H1 (cell line): ENCODE measurements around the gene TPM2. TPM values are rescaled to one million over a fixed set of nuclear protein-coding genes. Genes with fewer than 3 reads are reported as not detected.

ENCODE experiments used
- CTCF ChIA-PET: fragments of 300-600 bp; sonication (Branson Sonifier 250); formaldehyde crosslinking; loops from one replicate; lab custom pipeline; 2021; ENCODE audit not compliant: partially characterized antibody; lab: Charles Lee
- POLR2A ChIA-PET: fragments of 300-600 bp; sonication (Branson Sonifier 250); formaldehyde crosslinking; loops from one replicate; lab custom pipeline; 2021; ENCODE audit warnings: inconsistent platforms; ENCODE audit not compliant: partially characterized antibody; lab: Charles Lee
- DNase-seq, 2 experiments: peaks; one replicate each; pipeline versions ENCODE4 v3.0.0 to v3.0.0-alpha.2; 2010 to 2022; ENCODE audit warnings: low spot score in 2 of 2, low read depth in 1 of 2, mixed read lengths in 1 of 2
- FAIRE-seq: peaks from 2 replicates; lab custom pipeline; 2011; peaks lifted over from hg19 to GRCh38; lab: Jason Lieb, UNC
- H2AFZ ChIP-seq: 2 replicates; pipeline ENCODE4 v1.8.1; 2012; ENCODE audit warnings: low read length, inconsistent platforms
- H2AK5ac ChIP-seq: 2 replicates; pipeline ENCODE4 v1.6.1; 2013; ENCODE audit warnings: low read depth, low read length
- H2BK120ac ChIP-seq: replicated peaks from 2 replicates; pipeline ENCODE3; 2013; ENCODE audit warnings: low read depth, low read length, inconsistent platforms
- H2BK12ac ChIP-seq: 2 replicates; pipeline ENCODE4 v1.6.1; 2013; ENCODE audit warnings: low read depth, low read length
- H2BK15ac ChIP-seq: 2 replicates; pipeline ENCODE4 v1.6.1; 2013; ENCODE audit warnings: low read length
- H2BK20ac ChIP-seq: 2 replicates; pipeline ENCODE4 v1.6.1; 2013; ENCODE audit warnings: low read length
- H2BK5ac ChIP-seq: 2 replicates; pipeline ENCODE4 v1.6.1; 2013; ENCODE audit warnings: low read depth, low read length
- H3K14ac ChIP-seq: 2 replicates; pipeline ENCODE4 v1.6.1; 2013; ENCODE audit warnings: inconsistent platforms; ENCODE audit not compliant: insufficient read length
- H3K18ac ChIP-seq: 2 replicates; pipeline ENCODE4 v1.6.1; 2013; ENCODE audit warnings: low read length; ENCODE audit errors: extremely low read depth
- H3K23ac ChIP-seq: 2 replicates; pipeline ENCODE4 v1.6.1; 2013; ENCODE audit warnings: inconsistent platforms; ENCODE audit not compliant: insufficient read length
- H3K23me2 ChIP-seq: 2 replicates; pipeline ENCODE4 v1.6.1; 2013; ENCODE audit warnings: low read depth, low read length
- H3K27ac ChIP-seq: 2 replicates; pipeline ENCODE4 v1.6.1; 2011; ENCODE audit warnings: low read depth, low read length, inconsistent platforms
- H3K27me3 ChIP-seq, 4 experiments: replicated peaks in 1 of 4; 1 replicate in 1 of 4; 2 replicates in 3 of 4; pipeline versions ENCODE4 v1.6.1 to v1.8.1; 2011 to 2013; ENCODE audit warnings: low read length in 3 of 4, mild to moderate bottlenecking in 3 of 4, inconsistent platforms in 2 of 4, mixed read lengths in 2 of 4, moderate library complexity in 1 of 4; ENCODE audit not compliant: control insufficient read depth in 3 of 4, insufficient read depth in 3 of 4; ENCODE audit errors: extremely low read depth in 1 of 4
- H3K36me3 ChIP-seq, 4 experiments: 2 replicates each; pipeline versions ENCODE4 v1.6.1 to v1.8.1; 2011 to 2013; ENCODE audit warnings: mild to moderate bottlenecking in 4 of 4, low read length in 3 of 4, moderate library complexity in 2 of 4, control low read depth in 1 of 4, inconsistent platforms in 1 of 4; ENCODE audit not compliant: insufficient read depth in 4 of 4, control insufficient read depth in 2 of 4
- H3K4ac ChIP-seq: replicated peaks from 2 replicates; pipeline ENCODE3; 2013; ENCODE audit warnings: low read length, low read depth, mixed read lengths, inconsistent platforms; ENCODE audit not compliant: insufficient read length
- H3K4me1 ChIP-seq, 4 experiments: replicated peaks in 1 of 4; 1 replicate in 1 of 4; 2 replicates in 3 of 4; pipeline versions ENCODE4 v1.6.1 to v1.8.1; 2011 to 2013; ENCODE audit warnings: low read length in 3 of 4, inconsistent platforms in 2 of 4, mixed read lengths in 1 of 4; ENCODE audit not compliant: insufficient read depth in 4 of 4, control insufficient read depth in 3 of 4
- H3K4me2 ChIP-seq, 2 experiments: 2 replicates each; pipeline versions ENCODE4 v1.6.1 to v1.8.1; 2011 to 2013; ENCODE audit warnings: low read depth in 2 of 2, low read length in 2 of 2, control low read depth in 1 of 2, inconsistent platforms in 1 of 2, mild to moderate bottlenecking in 1 of 2; ENCODE audit not compliant: insufficient read depth in 1 of 2
- H3K4me3 ChIP-seq, 4 experiments: fragments of 200-600, 300-600 bp in 1 of 4; sonication (generic), shearing (Covaris generic), sonication (Bioruptor Twin) in 1 of 4; 2 replicates each; pipeline versions ENCODE4 v1.5.1 to v1.8.1; 2011 to 2016; ENCODE audit warnings: low read length in 4 of 4, low read depth in 3 of 4, control low read depth in 2 of 4, inconsistent platforms in 2 of 4, mild to moderate bottlenecking in 2 of 4, mixed read lengths in 1 of 4, moderate library complexity in 1 of 4; ENCODE audit not compliant: insufficient read depth in 2 of 4; ENCODE audit errors: extremely low read depth in 1 of 4
- H3K56ac ChIP-seq: replicated peaks from 2 replicates; pipeline ENCODE3; 2013; ENCODE audit warnings: low read depth, mild to moderate bottlenecking, mixed read lengths, low read length, inconsistent platforms; ENCODE audit not compliant: insufficient read length
- H3K79me1 ChIP-seq: 2 replicates; pipeline ENCODE4 v1.6.1; 2013; ENCODE audit warnings: low read depth, low read length, control low read depth
- H3K79me2 ChIP-seq, 2 experiments: 2 replicates each; pipeline versions ENCODE4 v1.6.1 to v1.8.1; 2012 to 2013; ENCODE audit warnings: low read length in 2 of 2, mild to moderate bottlenecking in 2 of 2, inconsistent platforms in 1 of 2; ENCODE audit not compliant: insufficient read depth in 2 of 2, control insufficient read depth in 1 of 2
- H3K9ac ChIP-seq, 4 experiments: replicated peaks in 1 of 4; 1 replicate in 1 of 4; 2 replicates in 3 of 4; pipeline versions ENCODE4 v1.6.1 to v1.8.1; 2011 to 2013; ENCODE audit warnings: low read depth in 3 of 4, low read length in 3 of 4, control low read depth in 2 of 4, mild to moderate bottlenecking in 2 of 4, moderate library complexity in 2 of 4, inconsistent platforms in 1 of 4; ENCODE audit errors: extremely low read depth in 1 of 4
- H3K9me3 ChIP-seq, 2 experiments: 2 replicates each; pipeline versions ENCODE4 v1.6.1 to v1.8.1; 2012 to 2013; ENCODE audit warnings: mild to moderate bottlenecking in 2 of 2, moderate library complexity in 2 of 2, control low read depth in 1 of 2, inconsistent platforms in 1 of 2, low read depth in 1 of 2, low read length in 1 of 2, mixed read lengths in 1 of 2; ENCODE audit not compliant: insufficient read depth in 2 of 2
- H4K20me1 ChIP-seq, 2 experiments: replicated peaks in 1 of 2; 2 replicates each; pipeline versions ENCODE3 to v1.8.1; 2011 to 2013; ENCODE audit warnings: inconsistent platforms in 2 of 2, low read length in 2 of 2, mild to moderate bottlenecking in 1 of 2; ENCODE audit not compliant: insufficient read depth in 2 of 2, control insufficient read depth in 1 of 2
- H4K5ac ChIP-seq: 2 replicates; pipeline ENCODE4 v1.6.1; 2013; ENCODE audit warnings: low read length, low read depth, mixed read lengths, inconsistent platforms; ENCODE audit not compliant: insufficient read length
- H4K8ac ChIP-seq: 2 replicates; pipeline ENCODE4 v1.8.0; 2013; ENCODE audit warnings: mild to moderate bottlenecking, moderate library complexity, low read length, inconsistent platforms; ENCODE audit not compliant: insufficient read depth; ENCODE audit errors: extremely low read depth
- H4K91ac ChIP-seq: replicated peaks from 2 replicates; pipeline ENCODE3; 2013; ENCODE audit warnings: low read length, mixed read lengths, inconsistent platforms; ENCODE audit not compliant: insufficient read length
- ASH2L ChIP-seq: fragments of 200-600, 300-600 bp; sonication (generic); IDR thresholded peaks from one replicate; pipeline ENCODE4 v1.7.1; 2017; ENCODE audit warnings: low read length
- BACH1 ChIP-seq: IDR thresholded peaks from 2 replicates; pipeline ENCODE4 v1.6.1; 2012; ENCODE audit warnings: low read length, improper control_type of control experiment
- BCL11A ChIP-seq, 2 experiments: IDR thresholded peaks; one replicate each; pipeline ENCODE4 v1.6.1; 2011; ENCODE audit warnings: low read depth in 2 of 2, low read length in 2 of 2, mild to moderate bottlenecking in 2 of 2
- EGR1 ChIP-seq: IDR thresholded peaks from 2 replicates; pipeline ENCODE4 v1.6.1; 2011; ENCODE audit warnings: low read depth, low read length, borderline replicate concordance
- SP1 ChIP-seq: IDR thresholded peaks from 2 replicates; pipeline ENCODE4 v1.6.1; 2011; ENCODE audit warnings: low read depth, low read length
- SUZ12 ChIP-seq: fragments of 200-600 bp; sonication (generic); IDR thresholded peaks from 2 replicates; pipeline ENCODE4 v1.6.1; 2012; ENCODE audit warnings: mild to moderate bottlenecking, inconsistent platforms, low read length, moderate library complexity, mixed read lengths
- TBP ChIP-seq: IDR thresholded peaks from 2 replicates; pipeline ENCODE4 v1.6.1; 2011; ENCODE audit warnings: low read depth, low read length, improper control_type of control experiment
- WGBS, 2 experiments: shearing (Covaris generic) in 1 of 2; methylation state at CpG; one replicate each; pipeline versions ENCODE4 v1.1.6 to v1.1.7; 2013 to 2015; ENCODE audit warnings: low lambda C conversion rate in 2 of 2, mixed read lengths in 2 of 2, inconsistent platforms in 1 of 2, low coverage in 1 of 2, missing lambda C conversion rate in 1 of 2; ENCODE audit not compliant: insufficient replicate concordance in 2 of 2, insufficient coverage in 1 of 2, insufficient read length in 1 of 2; ENCODE audit errors: extremely low coverage in 1 of 2, missing lambda C conversion rate in 1 of 2; 5-methylcytosine and 5-hydroxymethylcytosine counted together
- polyA plus RNA-seq, 7 experiments: library from polyadenylated mRNA; depleted of rRNA in 3 of 7; stranded (reverse) in 5 of 7; unstranded in 2 of 7; fragments of >200 nt in 5 of 7; fragments of 200-250 nt in 2 of 7; gene quantifications; 1 replicate in 5 of 7; 2 replicates in 1 of 7; 4 replicates in 1 of 7; pipeline versions ENCODE4 v1.2.1 to v1.2.3, GENCODE V29; 2011 to 2013; ENCODE audit warnings: missing spikeins in 2 of 7, mixed read lengths in 2 of 7
- total RNA-seq: library from RNA; stranded (reverse); fragmentation: NEBNext Ultra II Directional; extraction: Animal tissue kit (Norgen Biotek cat#: 25700); gene quantifications from 2 replicates; pipeline ENCODE4 v1.2.1, GENCODE V29; 2021
- TF ChIP-seq, protein P1 (sequence below): IDR thresholded peaks from 2 replicates; pipeline ENCODE4 v1.6.1; 2012; ENCODE audit warnings: inconsistent platforms

Gene TPM2
- total and polyA plus RNA-seq, 2 of the 8 experiments (the other 6 are each of a cell fraction or from before 2014, with no cell fraction given): 62.5 to 181 TPM

GRCh38 chr9:35643046-35643445 is 46.7 kb downstream of the TPM2 start:
- H2BK12ac ChIP-seq: no peak overlapping the region
- H2BK120ac ChIP-seq: no peak overlapping the region
- H3K79me1 ChIP-seq: no peaks in the 10 kb centered on the region
- H2BK15ac ChIP-seq: no peak overlapping the region
- H3K9ac ChIP-seq: no peak overlapping the region
- peaks cover 0 to 2% of the 10 kb centered on the region in 2 experiments; a peak in 1 of 4 replicates for H3K9me3 ChIP-seq
- no peak overlapping the region for H3K23ac ChIP-seq
- no peak overlapping the region for H2AFZ ChIP-seq
- no peak overlapping the region for H3K56ac ChIP-seq
- H3K27ac ChIP-seq: no peak overlapping the region
- H4K91ac ChIP-seq: no peak overlapping the region
- no peak for FAIRE-seq
- H3K4me2 ChIP-seq: no peak overlapping the region
- H3K18ac ChIP-seq: no peak overlapping the region
- H3K36me3 ChIP-seq: no peaks in the 10 kb centered on the region; a peak in 2 of 8 replicates
- H2AK5ac ChIP-seq: no peak overlapping the region
- POLR2A ChIA-PET: interaction anchor here (1.7 kb wide), 1 partner anchor 14 kb away, joined by 3 read pairs; no protein-coding TSS in a partner anchor
- no peak overlapping the region for H4K5ac ChIP-seq
- CTCF ChIA-PET: interaction anchor here (0.8 to 2.1 kb wide), 6 partner anchors 15 to 165 kb away, joined by 3 to 6 read pairs (median 4); no protein-coding TSS in a partner anchor
- no peak overlapping the region for H3K4ac ChIP-seq
- no peak overlapping the region for H3K4me3 ChIP-seq
- no peaks in the 10 kb centered on the region for H3K4me1 ChIP-seq
- no peak overlapping the region for H3K14ac ChIP-seq
- 96% methylated on average over 12 of the region's 12 CpGs; no CpG with 5 or more reads in 1 of the 2 experiments for WGBS, 2 experiments
- no peaks in the 10 kb centered on the region for H3K79me2 ChIP-seq
- no peak for DNase-seq
- H3K27me3 ChIP-seq: no peaks in the 10 kb centered on the region
- peaks cover 8% of the 10 kb centered on the region; the same call in 1 of the 2 replicates for H3K23me2 ChIP-seq
- no peak overlapping the region for H4K8ac ChIP-seq
- H2BK20ac ChIP-seq: no peak overlapping the region
- no peak overlapping the region for H2BK5ac ChIP-seq
- no peaks in the 10 kb centered on the region for H4K20me1 ChIP-seq
- TF ChIP-seq TBP: no peak
- TF ChIP-seq, protein P1, sequence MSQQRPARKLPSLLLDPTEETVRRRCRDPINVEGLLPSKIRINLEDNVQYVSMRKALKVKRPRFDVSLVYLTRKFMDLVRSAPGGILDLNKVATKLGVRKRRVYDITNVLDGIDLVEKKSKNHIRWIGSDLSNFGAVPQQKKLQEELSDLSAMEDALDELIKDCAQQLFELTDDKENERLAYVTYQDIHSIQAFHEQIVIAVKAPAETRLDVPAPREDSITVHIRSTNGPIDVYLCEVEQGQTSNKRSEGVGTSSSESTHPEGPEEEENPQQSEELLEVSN: no peak
- TF ChIP-seq SP1: no peak
- TF ChIP-seq SUZ12: no peak
- TF ChIP-seq BCL11A (IDR thresholded peaks at IDR 0.05; ENCODE audit: low read depth in 2 of 2, low read length in 2 of 2): no peak
- TF ChIP-seq BACH1: no peak
- TF ChIP-seq EGR1: no peak
- TF ChIP-seq ASH2L: no peak
